H1 (cell line): ENCODE results near the gene CALU. TPM values are rescaled to one million over a fixed set of nuclear protein-coding genes. Genes with fewer than 3 reads are reported as not detected.

ENCODE experiments used
- CHD7 ChIP-seq: fragments of 300-600 bp; sonication (generic); IDR thresholded peaks from 2 replicates; pipeline ENCODE4 v1.7.1; 2012; ENCODE audit warnings: low read length, moderate library complexity, mild to moderate bottlenecking, inconsistent platforms; ENCODE audit not compliant: insufficient replicate concordance
- CTCF ChIP-seq, 3 experiments: IDR thresholded peaks; 1 replicate in 2 of 3; 2 replicates in 1 of 3; pipeline versions ENCODE4 v1.5.1 to v1.6.1; 2011; ENCODE audit warnings: low read length in 3 of 3, mild to moderate bottlenecking in 3 of 3, inconsistent platforms in 2 of 3, low read depth in 1 of 3, moderate library complexity in 1 of 3; ENCODE audit not compliant: insufficient read depth in 1 of 3; ENCODE audit errors: control extremely low read depth in 1 of 3
- GTF2F1 ChIP-seq: IDR thresholded peaks from 2 replicates; pipeline ENCODE4 v1.6.1; 2012; ENCODE audit warnings: low read depth, low read length, improper control_type of control experiment, borderline replicate concordance
- KDM4A ChIP-seq: IDR thresholded peaks from one replicate; pipeline ENCODE4 v1.7.1; 2012; ENCODE audit warnings: low read depth, mild to moderate bottlenecking, moderate library complexity, low read length, inconsistent platforms; ENCODE audit not compliant: severe bottlenecking
- NRF1 ChIP-seq: IDR thresholded peaks from 2 replicates; pipeline ENCODE4 v1.6.1; 2011; ENCODE audit warnings: mild to moderate bottlenecking, low read depth, low read length, improper control_type of control experiment
- POLR2A ChIP-seq, 2 experiments: IDR thresholded peaks; 1 replicate in 1 of 2; 2 replicates in 1 of 2; pipeline ENCODE4 v1.6.1; 2011; ENCODE audit warnings: low read depth in 2 of 2, low read length in 2 of 2, mild to moderate bottlenecking in 2 of 2; ENCODE audit errors: control extremely low read depth in 1 of 2
- SIRT6 ChIP-seq: IDR thresholded peaks from one replicate; pipeline ENCODE4 v1.7.1; 2012; ENCODE audit warnings: low read length, inconsistent platforms
- polyA plus RNA-seq, 7 experiments: library from polyadenylated mRNA; depleted of rRNA in 3 of 7; stranded (reverse) in 5 of 7; unstranded in 2 of 7; fragments of >200 nt in 5 of 7; fragments of 200-250 nt in 2 of 7; gene quantifications; 1 replicate in 5 of 7; 2 replicates in 1 of 7; 4 replicates in 1 of 7; pipeline versions ENCODE4 v1.2.1 to v1.2.3, GENCODE V29; 2011 to 2013; ENCODE audit warnings: missing spikeins in 2 of 7, mixed read lengths in 2 of 7
- total RNA-seq: library from RNA; stranded (reverse); fragmentation: NEBNext Ultra II Directional; extraction: Animal tissue kit (Norgen Biotek cat#: 25700); gene quantifications from 2 replicates; pipeline ENCODE4 v1.2.1, GENCODE V29; 2021

CALU gene
- total and polyA plus RNA-seq, 2 of the 8 experiments (the other 6 are each of a cell fraction or from before 2014, with no cell fraction given) = 67.2 to 170 TPM

- TF ChIP-seq CHD7 (no peak), CTCF (IDR thresholded peaks at IDR 0.05; ENCODE audit: control extremely low read depth in 1 of 3, insufficient read depth in 1 of 3, low read depth in 1 of 3, low read length in 3 of 3) (no peak), NRF1 (no peak), POLR2A (IDR thresholded peaks at IDR 0.05; ENCODE audit: control extremely low read depth in 1 of 2, low read depth in 2 of 2, low read length in 2 of 2) (no peak), KDM4A (no peak), GTF2F1 (no peak), SIRT6 (no peak)
Measured at GRCh38 chr7:128757203-128757602, 18.0 kb downstream of the CALU start (continued).
